Stimulated activated CD4-positive, alpha-beta T cell treated with anti-CD3 and anti-CD28 coated beads, Interleukin-4, amount 100 ng/mL, for 1 hour (primary cell): ENCODE results near the gene CD34.

Experiments used
- DNase-seq: peaks from one replicate; pipeline ENCODE4 v3.0.0-alpha.2; 2020

Gene CD34

GRCh38 chr1:207871117-207871649 is 39.7 kb downstream of the CD34 start:
- DNase-seq: no peak

GRCh38 chr1:207870306-207871031 is 40.5 kb downstream of the CD34 start:
- no peak for DNase-seq

- DNase-seq: no peak
Measured at GRCh38 chr1:207869859-207870258, 41.1 kb downstream of the CD34 start.

GRCh38 chr1:207868774-207869721 is 41.9 kb downstream of the CD34 start:
- peak; percentile 71 for DNase-seq

- peak; percentile 16 for DNase-seq
Measured at GRCh38 chr1:207868251-207868773, 42.6 kb downstream of the CD34 start.

GRCh38 chr1:207867136-207868109 is 43.5 kb downstream of the CD34 start:
- peak; percentile 44 for DNase-seq

- no peak for DNase-seq
Measured at GRCh38 chr1:207866471-207867135, 44.3 kb downstream of the CD34 start.

- peak; percentile 35 for DNase-seq
Measured at GRCh38 chr1:207863893-207864535, 46.9 kb downstream of the CD34 start.

- no peak for DNase-seq
Measured at GRCh38 chr1:207862241-207862787, 48.6 kb downstream of the CD34 start.

GRCh38 chr1:207861442-207862177 is 49.3 kb downstream of the CD34 start:
- DNase-seq: no peak

- DNase-seq: no peak
Measured at GRCh38 chr1:207860531-207860930, 50.4 kb downstream of the CD34 start.

- DNase-seq: no peak
Measured at GRCh38 chr1:207858806-207859205, 52.1 kb downstream of the CD34 start.

GRCh38 chr1:207858281-207858680 is 52.6 kb downstream of the CD34 start:
- DNase-seq: no peak

- DNase-seq: no peak
Measured at GRCh38 chr1:207857447-207857846, 53.5 kb downstream of the CD34 start.

- no peak for DNase-seq
Measured at GRCh38 chr1:207856276-207857023, 54.5 kb downstream of the CD34 start.

- no peak for DNase-seq
Measured at GRCh38 chr1:207854001-207854400, 56.9 kb downstream of the CD34 start.

GRCh38 chr1:207853372-207853757 is 57.6 kb downstream of the CD34 start:
- no peak for DNase-seq

- no peak for DNase-seq
Measured at GRCh38 chr1:207852576-207853371, 58.2 kb downstream of the CD34 start.
